ENCODE results near the gene NETO1.

NETO1 gene

DNA sequence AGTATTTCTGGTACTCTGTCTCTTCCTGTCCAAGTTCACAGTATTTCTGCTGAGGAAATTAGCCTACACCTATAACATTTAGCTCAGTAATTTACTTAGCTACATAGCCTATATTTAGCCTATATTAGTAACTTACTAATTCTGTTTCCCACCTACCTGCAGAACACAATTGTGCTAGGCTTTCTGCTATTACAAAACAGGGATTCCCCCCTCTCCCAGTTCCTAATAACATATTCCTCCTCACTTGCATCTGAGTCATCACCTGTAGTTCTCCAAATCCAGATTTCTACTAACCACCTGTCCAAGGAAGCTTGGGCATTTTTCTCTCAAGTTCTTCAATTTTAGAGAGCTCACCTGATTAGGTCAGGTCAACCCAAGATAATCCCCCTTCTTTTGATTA is 94.9 kb downstream of the NETO1 start (continued):
- TF ChIP-seq, protein P1, sequence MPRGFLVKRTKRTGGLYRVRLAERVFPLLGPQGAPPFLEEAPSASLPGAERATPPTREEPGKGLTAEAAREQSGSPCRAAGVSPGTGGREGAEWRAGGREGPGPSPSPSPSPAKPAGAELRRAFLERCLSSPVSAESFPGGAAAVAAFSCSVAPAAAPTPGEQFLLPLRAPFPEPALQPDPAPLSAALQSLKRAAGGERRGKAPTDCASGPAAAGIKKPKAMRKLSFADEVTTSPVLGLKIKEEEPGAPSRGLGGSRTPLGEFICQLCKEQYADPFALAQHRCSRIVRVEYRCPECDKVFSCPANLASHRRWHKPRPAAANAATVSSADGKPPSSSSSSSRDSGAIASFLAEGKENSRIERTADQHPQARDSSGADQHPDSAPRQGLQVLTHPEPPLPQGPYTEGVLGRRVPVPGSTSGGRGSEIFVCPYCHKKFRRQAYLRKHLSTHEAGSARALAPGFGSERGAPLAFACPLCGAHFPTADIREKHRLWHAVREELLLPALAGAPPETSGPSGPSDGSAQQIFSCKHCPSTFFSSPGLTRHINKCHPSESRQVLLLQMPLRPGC (tag by site-specific recombination; IDR thresholded peaks at IDR 0.05) = no peak

DNA sequence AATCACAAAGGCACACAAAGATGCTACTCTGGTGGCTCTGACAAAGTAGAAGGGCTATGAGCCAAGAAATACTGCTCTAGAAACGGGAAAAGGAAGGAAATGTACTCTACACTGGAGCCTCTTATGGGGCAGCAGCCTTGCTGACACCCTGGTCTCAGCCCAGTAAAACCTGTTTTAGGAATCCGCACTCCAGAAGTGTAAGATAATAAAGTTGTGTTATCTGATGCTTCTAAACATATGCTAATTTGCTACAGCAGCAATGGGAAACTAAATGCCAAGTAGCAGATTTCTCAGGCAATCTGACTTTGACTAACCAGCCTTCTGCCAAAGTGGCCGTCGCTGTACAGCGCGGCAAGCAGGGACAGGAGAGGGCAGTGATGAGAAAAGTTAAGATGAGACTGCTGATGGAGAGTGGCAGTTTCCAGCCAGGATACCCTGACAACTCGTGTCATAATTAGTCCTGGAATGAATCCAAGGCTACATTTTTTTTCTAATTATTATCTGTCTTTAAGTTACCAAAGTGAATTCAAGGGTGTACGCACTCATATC is 99.0 kb downstream of the NETO1 start:
- no peaks in the 10 kb centered on the region for H3K4me1 ChIP-seq (ENCODE audit: control insufficient read depth, insufficient read depth, low read length)
- no peak overlapping the region for H3K27ac ChIP-seq (ENCODE audit: extremely low read depth, low read depth, low read length)
- ChIA-PET POLR2A (no interaction called here), CTCF (no interaction called here)
- H3K4me3 ChIP-seq (ENCODE audit: low read depth, low read length) = no peak overlapping the region
- TF ChIP-seq ZNF223 (tag by site-specific recombination; IDR thresholded peaks at IDR 0.05) = no peak
- TF ChIP-seq ZNF792 (tag by site-specific recombination; IDR thresholded peaks at IDR 0.05) = no peak
- TF ChIP-seq ZNF501 (tag by site-specific recombination; IDR thresholded peaks at IDR 0.05) = no peak
- TF ChIP-seq KLF10 (tag by site-specific recombination; IDR thresholded peaks at IDR 0.05) = no peak
- TF ChIP-seq ZNF747 (tag by site-specific recombination; IDR thresholded peaks at IDR 0.05) = no peak
- no peaks in the 10 kb centered on the region for H3K36me3 ChIP-seq (ENCODE audit: control insufficient read depth in 2 of 2, insufficient read depth in 1 of 2, low read length in 2 of 2)
- no peaks in the 10 kb centered on the region for H3K9me3 ChIP-seq (ENCODE audit: control insufficient read depth, insufficient read depth, low read depth, low read length)

DNA sequence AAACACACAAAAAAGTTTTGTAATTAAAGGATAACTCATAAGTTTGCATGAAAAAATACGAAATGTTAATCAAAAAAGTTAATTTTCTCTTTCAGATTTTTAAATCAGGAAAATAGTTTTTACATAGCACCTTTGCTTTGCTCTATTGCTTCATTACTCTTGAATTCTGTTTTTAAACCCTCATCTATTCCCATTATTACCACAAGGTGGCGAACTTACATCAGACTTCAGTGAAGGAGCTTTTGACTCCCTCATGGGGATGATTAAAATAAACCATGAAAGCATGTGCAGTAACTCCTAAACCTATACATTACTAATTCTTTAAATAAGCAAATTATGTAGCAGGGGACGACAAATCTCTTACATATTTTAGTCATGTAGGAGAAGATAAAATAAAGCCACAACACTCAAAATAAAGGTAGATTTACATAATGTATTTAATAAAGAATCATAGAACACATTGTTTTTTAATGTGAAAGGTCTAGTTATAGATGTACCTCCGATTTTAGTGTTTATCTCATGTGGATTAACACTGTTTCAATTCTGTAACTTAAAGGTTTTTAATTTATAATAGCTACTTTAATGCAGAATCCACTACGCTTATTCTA is 105.2 kb downstream of the NETO1 start:
- no peaks in the 10 kb centered on the region for H3K36me3 ChIP-seq (ENCODE audit: control insufficient read depth in 2 of 2, insufficient read depth in 1 of 2, low read length in 2 of 2)
- H3K27ac ChIP-seq (ENCODE audit: extremely low read depth, low read depth, low read length) = no peak overlapping the region
- no peaks in the 10 kb centered on the region for H3K4me1 ChIP-seq (ENCODE audit: control insufficient read depth, insufficient read depth, low read length)
- CTCF ChIA-PET = interaction anchor here (0.7 to 2.8 kb wide), 18 partner anchors 9 to 1960 kb away, joined by 3 to 10 read pairs (median 4); no protein-coding TSS in a partner anchor
- POLR2A ChIA-PET = no interaction called here
- H3K9me3 ChIP-seq (ENCODE audit: control insufficient read depth, insufficient read depth, low read depth, low read length) = no peaks in the 10 kb centered on the region
- TF ChIP-seq ZNF585B (tag by site-specific recombination; IDR thresholded peaks at IDR 0.05) (no peak), ZBTB8A (tag by site-specific recombination; IDR thresholded peaks at IDR 0.05) (no peak), ZIC2 (tag by site-specific recombination; IDR thresholded peaks at IDR 0.05) (no peak), ZNF654 (tag by site-specific recombination; IDR thresholded peaks at IDR 0.05; ENCODE audit: low read depth) (peak; percentile 65), HOXC10 (CRISPR knock-in tag; IDR thresholded peaks at IDR 0.05) (no peak), ZSCAN16 (tag by site-specific recombination; IDR thresholded peaks at IDR 0.05) (no peak)
- TF ChIP-seq, protein P2, sequence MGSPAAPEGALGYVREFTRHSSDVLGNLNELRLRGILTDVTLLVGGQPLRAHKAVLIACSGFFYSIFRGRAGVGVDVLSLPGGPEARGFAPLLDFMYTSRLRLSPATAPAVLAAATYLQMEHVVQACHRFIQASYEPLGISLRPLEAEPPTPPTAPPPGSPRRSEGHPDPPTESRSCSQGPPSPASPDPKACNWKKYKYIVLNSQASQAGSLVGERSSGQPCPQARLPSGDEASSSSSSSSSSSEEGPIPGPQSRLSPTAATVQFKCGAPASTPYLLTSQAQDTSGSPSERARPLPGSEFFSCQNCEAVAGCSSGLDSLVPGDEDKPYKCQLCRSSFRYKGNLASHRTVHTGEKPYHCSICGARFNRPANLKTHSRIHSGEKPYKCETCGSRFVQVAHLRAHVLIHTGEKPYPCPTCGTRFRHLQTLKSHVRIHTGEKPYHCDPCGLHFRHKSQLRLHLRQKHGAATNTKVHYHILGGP (tag by site-specific recombination; IDR thresholded peaks at IDR 0.05) = no peak
- TF ChIP-seq, protein P3, sequence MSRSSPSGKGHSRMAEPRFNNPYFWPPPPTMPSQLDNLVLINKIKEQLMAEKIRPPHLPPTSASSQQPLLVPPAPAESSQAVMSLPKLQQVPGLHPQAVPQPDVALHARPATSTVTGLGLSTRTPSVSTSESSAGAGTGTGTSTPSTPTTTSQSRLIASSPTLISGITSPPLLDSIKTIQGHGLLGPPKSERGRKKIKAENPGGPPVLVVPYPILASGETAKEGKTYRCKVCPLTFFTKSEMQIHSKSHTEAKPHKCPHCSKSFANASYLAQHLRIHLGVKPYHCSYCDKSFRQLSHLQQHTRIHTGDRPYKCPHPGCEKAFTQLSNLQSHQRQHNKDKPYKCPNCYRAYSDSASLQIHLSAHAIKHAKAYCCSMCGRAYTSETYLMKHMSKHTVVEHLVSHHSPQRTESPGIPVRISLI (tag by site-specific recombination; IDR thresholded peaks at IDR 0.05) = no peak
- H3K4me3 ChIP-seq (ENCODE audit: low read depth, low read length) = no peak overlapping the region

DNA sequence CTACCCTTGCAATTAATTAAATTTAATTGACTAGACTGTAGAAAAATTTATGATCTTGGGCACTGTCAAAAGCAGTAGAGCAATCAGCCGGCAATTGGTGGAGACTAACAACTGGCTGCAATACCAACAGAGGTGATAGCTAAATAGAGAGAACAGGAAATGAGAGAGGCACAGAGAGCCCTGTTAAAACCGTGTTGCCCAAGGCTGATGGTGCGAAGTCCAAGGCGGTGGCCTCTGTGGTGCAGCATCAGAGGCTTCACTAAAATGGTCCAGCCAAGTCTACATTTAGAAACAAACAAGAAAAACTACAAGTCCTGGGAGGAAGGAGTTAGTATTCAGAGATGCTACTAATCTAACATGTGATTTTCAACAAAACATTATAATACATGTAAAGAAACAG is 115.6 kb downstream of the NETO1 start:
- POLR2A ChIA-PET = no interaction called here
- no peak overlapping the region for H3K4me3 ChIP-seq (ENCODE audit: low read depth, low read length)
- no peaks in the 10 kb centered on the region for H3K36me3 ChIP-seq (ENCODE audit: control insufficient read depth in 2 of 2, insufficient read depth in 1 of 2, low read length in 2 of 2)
- CTCF ChIA-PET = interaction anchor here (0.6 to 1.1 kb wide), 2 partner anchors 23 to 1365 kb away, joined by 3 read pairs; no protein-coding TSS in a partner anchor
- no peaks in the 10 kb centered on the region for H3K4me1 ChIP-seq (ENCODE audit: control insufficient read depth, insufficient read depth, low read length)
- no peak overlapping the region for H3K27ac ChIP-seq (ENCODE audit: extremely low read depth, low read depth, low read length)
- no peaks in the 10 kb centered on the region for H3K9me3 ChIP-seq (ENCODE audit: control insufficient read depth, insufficient read depth, low read depth, low read length)
- TF ChIP-seq, protein P4, sequence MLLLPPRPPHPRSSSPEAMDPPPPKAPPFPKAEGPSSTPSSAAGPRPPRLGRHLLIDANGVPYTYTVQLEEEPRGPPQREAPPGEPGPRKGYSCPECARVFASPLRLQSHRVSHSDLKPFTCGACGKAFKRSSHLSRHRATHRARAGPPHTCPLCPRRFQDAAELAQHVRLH (tag by site-specific recombination; IDR thresholded peaks at IDR 0.05) = no peak
- TF ChIP-seq ZBTB20 (tag by site-specific recombination; IDR thresholded peaks at IDR 0.05) (no peak), ZNF776 (tag by site-specific recombination; IDR thresholded peaks at IDR 0.05; ENCODE audit: borderline replicate concordance) (no peak), ZNF354C (tag by site-specific recombination; IDR thresholded peaks at IDR 0.05; ENCODE audit: borderline replicate concordance, low read depth) (no peak), ZNF560 (tag by site-specific recombination; IDR thresholded peaks at IDR 0.05; ENCODE audit: borderline replicate concordance) (no peak), ZNF530 (tag by site-specific recombination; IDR thresholded peaks at IDR 0.05; ENCODE audit: low read depth) (no peak), ZNF341 (tag by site-specific recombination; IDR thresholded peaks at IDR 0.05; ENCODE audit: low read depth) (no peak), HOXD13 (CRISPR knock-in tag; IDR thresholded peaks at IDR 0.05; ENCODE audit: borderline replicate concordance) (no peak), ZNF23 (tag by site-specific recombination; IDR thresholded peaks at IDR 0.05; ENCODE audit: borderline replicate concordance) (no peak), ZNF747 (tag by site-specific recombination; IDR thresholded peaks at IDR 0.05) (no peak), BCL11A (tag by site-specific recombination; IDR thresholded peaks at IDR 0.05; ENCODE audit: low read depth) (no peak)
- TF ChIP-seq, protein P5, sequence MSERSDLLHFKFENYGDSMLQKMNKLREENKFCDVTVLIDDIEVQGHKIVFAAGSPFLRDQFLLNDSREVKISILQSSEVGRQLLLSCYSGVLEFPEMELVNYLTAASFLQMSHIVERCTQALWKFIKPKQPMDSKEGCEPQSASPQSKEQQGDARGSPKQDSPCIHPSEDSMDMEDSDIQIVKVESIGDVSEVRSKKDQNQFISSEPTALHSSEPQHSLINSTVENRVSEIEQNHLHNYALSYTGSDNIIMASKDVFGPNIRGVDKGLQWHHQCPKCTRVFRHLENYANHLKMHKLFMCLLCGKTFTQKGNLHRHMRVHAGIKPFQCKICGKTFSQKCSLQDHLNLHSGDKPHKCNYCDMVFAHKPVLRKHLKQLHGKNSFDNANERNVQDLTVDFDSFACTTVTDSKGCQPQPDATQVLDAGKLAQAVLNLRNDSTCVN (tag by site-specific recombination; optimal IDR thresholded peaks at IDR 0.05) = no peak

Measured in HEK293 (cell line).